NK-92 (cell line): Measurements from ENCODE around the gene WWOX.

Experiments
- DNase-seq: peaks from one replicate; lab custom pipeline; 2025; ENCODE audit not compliant: unreplicated experiment; lab: John Stamatoyannopoulos, UW

The WWOX gene

GRCh38 chr16:78553268-78554039 lies 454.0 kb downstream of the WWOX start:
- no peak for DNase-seq

GRCh38 chr16:78556421-78556820 lies 457.0 kb downstream of the WWOX start:
- DNase-seq: no peak

GRCh38 chr16:78560997-78561396 lies 461.5 kb downstream of the WWOX start:
- DNase-seq: no peak

GRCh38 chr16:78562111-78562510 lies 462.7 kb downstream of the WWOX start:
- DNase-seq: no peak

DNA sequence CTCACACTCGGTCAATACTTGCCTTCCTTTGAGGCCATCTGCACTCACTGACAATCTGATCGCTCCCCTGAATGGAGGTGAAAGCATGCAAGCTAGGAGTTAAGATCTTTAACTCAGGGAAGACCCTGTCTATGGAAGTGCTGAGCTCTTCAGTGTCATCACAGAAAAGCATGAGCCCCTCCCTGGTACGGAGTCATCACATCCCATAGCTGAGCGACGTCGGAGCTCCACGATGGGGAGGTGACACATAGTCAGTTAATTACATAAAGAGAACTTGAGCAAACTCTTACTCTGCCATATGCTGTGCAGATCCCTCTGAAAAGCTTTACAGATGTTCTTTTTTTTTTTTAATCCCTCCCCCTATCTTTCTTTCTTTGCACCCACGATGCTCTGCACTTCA lies 463.2 kb downstream of the WWOX start:
- no peak for DNase-seq

DNA sequence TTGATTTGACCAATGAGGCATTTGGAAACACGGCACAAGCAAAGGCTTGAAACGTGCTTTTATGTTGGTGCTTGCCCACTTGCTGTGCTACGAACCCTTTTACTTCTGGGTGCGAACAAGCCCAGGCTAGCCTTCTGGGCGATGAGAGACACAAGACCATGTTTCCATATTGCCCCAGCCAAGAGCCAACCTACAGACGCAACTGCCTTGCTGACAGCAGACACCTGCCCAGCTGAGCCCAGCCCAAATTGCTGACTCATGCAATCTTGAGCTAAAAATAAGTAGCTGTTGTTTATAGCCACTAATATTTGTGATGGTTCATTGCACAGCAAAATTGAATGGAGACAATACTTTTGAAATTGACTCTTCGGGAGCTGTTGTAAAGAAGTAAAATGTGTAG lies 464.5 kb downstream of the WWOX start:
- DNase-seq: no peak

- DNase-seq: no peak
Measured at GRCh38 chr16:78566397-78567073, 467.1 kb downstream of the WWOX start.

GRCh38 chr16:78570399-78571141 lies 471.1 kb downstream of the WWOX start:
- DNase-seq: no peak

DNA sequence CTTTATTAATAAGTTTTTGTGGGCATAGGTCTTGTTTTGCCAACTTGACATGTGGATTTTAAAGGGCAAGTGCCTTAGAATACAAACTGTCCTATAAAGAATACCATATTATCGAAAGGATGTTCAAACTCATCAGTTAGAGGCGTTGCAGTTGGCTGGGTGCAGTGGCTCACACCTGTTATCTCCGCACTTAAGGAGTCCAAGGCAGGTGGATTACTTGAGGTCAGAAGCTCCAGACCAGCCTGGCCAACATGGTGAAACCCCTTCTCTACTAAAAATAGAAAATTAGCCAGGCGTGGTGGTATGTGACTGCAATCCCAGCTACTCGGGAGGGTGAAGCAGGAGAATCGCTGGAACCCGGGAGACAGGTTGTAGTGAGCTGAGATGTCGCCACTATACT lies 472.0 kb downstream of the WWOX start:
- DNase-seq: no peak

- no peak for DNase-seq
Measured at GRCh38 chr16:78571898-78572358, 472.5 kb downstream of the WWOX start.

DNA sequence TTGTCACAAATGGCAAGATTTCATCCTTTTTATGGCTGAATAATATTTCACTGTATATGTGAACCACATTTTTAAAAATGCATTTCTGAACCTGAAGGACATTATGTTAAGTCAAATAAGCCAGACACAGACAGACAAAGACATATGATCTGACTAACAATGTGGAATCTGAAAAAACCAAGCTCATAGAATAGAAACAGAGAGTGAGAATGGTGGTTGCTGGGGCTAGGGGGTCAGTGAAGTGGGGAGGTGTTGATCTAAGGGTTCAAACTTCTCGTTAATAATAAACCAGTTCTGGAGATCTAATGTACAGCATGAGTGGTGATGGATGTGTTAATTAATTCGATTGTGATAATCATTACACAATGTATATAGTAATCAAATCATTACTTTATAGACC lies 475.1 kb downstream of the WWOX start:
- no peak for DNase-seq

DNA sequence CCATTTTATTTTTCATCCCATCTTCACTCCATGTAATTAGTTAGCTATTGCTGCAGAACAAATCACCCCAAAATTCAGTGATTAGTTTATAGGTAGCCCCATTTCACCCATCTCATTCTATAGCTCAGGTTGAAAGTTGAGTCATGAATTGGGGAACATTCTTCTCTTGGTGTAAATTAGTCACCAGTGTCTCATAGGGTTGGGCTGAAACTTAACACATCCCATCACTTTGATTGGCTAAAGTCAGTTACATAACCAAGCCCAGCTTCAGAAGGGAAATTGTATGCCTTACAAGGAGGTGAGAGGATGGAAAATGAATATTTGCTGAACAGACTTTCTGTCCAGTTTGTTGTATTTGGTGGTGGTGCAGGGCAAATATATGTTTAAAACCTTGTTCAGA lies 477.5 kb downstream of the WWOX start:
- no peak for DNase-seq

DNA sequence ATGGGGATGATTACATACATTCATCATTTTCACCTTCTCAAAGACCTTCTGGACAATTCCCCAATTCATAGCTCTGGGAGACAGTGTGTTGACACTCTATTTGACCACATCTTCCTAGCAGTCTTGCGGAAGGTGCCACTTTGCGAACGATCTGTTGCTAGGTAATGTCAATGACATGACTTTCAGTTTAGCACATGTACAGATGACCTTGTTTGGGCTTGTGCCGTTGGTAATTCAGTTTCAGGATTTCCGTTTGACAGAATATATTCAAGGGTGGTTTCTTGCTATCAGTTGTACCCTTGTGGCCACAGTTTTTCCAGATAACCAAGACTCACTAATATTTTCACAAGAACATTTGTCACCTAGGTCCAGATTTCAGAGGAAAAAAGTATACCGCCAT lies 478.2 kb downstream of the WWOX start:
- no peak for DNase-seq

- DNase-seq: no peak
Measured at GRCh38 chr16:78579020-78579419, 479.6 kb downstream of the WWOX start.

- DNase-seq: no peak
Measured at GRCh38 chr16:78583441-78583840, 484.0 kb downstream of the WWOX start.

DNA sequence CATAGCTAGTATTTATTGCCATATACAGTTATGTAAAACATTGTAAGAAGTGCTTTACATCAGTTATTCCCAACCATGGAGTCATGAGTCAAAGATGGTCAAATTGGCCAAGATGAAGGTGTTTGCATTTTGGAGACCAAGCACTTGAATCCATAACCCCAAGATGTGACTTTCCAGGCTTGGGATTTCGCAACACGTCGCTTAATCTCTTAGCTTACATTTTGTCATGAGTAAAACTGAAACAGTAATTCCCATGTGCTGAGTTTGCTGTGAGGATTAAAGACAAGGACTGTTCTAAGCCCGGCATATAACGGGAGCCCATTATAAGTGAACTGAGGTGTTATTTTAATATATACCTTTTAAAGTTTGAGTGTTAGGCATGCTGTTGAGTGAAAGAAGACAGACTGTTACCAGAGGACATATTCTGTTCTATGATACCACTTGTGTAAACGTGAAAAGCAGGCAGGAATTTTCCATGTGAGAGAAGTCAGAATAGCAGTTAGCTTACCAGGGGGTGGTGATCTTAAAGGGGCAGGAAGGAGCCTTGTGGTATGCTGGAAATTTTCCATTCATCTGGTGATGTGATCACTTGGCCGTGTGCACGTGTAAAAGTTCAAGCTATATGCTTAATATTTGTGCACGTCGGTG lies 484.9 kb downstream of the WWOX start:
- DNase-seq: no peak

- DNase-seq: no peak
Measured at GRCh38 chr16:78584991-78585390, 485.5 kb downstream of the WWOX start.

DNA sequence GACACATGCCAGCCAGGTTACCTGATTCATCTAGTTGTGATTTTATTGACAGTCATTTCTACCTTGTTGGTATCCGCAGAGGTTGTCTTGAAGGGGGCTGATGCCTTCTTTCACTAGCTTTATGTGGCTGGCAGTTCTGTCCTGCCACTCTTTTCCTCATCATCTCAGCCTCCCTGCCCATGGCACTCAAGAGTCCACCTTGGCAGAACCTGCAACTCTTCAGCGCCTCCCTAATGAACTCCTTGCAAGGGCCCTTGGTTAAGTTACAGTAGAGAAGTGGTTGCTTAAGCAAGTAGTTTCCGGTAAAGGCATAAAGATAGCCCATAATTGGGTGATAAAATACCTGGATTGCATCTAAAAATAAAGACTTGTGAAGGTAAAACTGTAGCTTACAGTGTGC lies 489.9 kb downstream of the WWOX start:
- no peak for DNase-seq

GRCh38 chr16:78591682-78592103 lies 492.2 kb downstream of the WWOX start:
- DNase-seq: no peak

DNA sequence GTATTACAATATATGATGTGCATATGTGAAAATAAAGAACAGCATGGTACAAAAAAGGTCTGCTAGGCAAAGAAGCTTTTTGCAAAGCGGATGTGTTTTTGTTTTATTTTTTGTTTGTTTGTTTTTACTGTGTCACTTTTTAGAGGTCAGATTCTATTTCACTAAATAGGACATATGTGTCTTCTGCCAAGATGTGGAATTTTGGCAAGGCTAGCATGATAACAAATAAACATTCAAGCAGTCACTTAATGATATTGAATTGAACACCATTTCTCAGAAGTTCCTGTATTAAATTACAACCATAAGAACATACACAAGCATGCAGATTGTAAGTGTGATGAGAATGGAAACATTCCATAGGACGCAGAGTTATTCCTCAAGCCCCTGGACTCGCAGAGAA lies 492.7 kb downstream of the WWOX start:
- DNase-seq: no peak

DNA sequence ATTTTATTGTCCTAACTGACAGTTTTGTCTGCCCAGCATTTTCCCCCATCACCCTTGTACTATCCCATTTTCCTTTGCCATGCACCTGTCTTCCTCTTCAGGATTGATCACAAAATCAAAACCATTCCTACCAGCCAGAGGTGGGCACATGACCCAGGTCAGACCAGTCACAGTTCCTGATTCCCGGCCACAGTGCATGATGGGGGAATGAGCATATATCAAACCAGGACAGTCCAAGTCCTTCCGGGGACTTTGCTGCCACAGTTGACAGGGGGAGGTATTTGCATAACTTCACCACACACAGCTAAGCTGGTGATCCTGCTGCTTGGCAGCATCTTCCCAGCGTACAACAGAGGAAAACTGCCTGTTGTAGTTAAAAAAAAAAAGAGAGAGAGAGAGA lies 493.9 kb downstream of the WWOX start:
- no peak for DNase-seq
